Neuronal stem cell (in vitro differentiated cells): ENCODE data around the gene CYP4A22.

Experiments
- DNase-seq: peaks from one replicate; pipeline ENCODE4 v3.0.0-alpha.2; 2013; ENCODE audit warnings: low spot score
- H2AFZ ChIP-seq: one replicate; pipeline ENCODE4 v1.6.1; 2013; ENCODE audit warnings: mild to moderate bottlenecking, low read length, inconsistent platforms
- H2AK5ac ChIP-seq: 2 replicates; pipeline ENCODE4 v1.6.1; 2013; ENCODE audit warnings: low read depth, mild to moderate bottlenecking, inconsistent platforms, low read length, moderate library complexity, mixed read lengths
- H2BK120ac ChIP-seq: 2 replicates; pipeline ENCODE4 v1.6.1; 2013; ENCODE audit warnings: low read depth, mild to moderate bottlenecking, inconsistent platforms, low read length, moderate library complexity, mixed read lengths
- H2BK12ac ChIP-seq: one replicate; pipeline ENCODE4 v1.6.1; 2013; ENCODE audit warnings: low read length, inconsistent platforms
- H2BK15ac ChIP-seq: 2 replicates; pipeline ENCODE4 v1.6.1; 2013; ENCODE audit warnings: mild to moderate bottlenecking, low read length, inconsistent platforms, mixed read lengths
- H2BK5ac ChIP-seq: one replicate; pipeline ENCODE4 v1.6.1; 2013; ENCODE audit warnings: inconsistent platforms, mild to moderate bottlenecking, low read length, moderate library complexity
- H3K14ac ChIP-seq: one replicate; pipeline ENCODE4 v1.6.1; 2013; ENCODE audit warnings: low read length, inconsistent platforms
- H3K18ac ChIP-seq: 2 replicates; pipeline ENCODE4 v1.6.1; 2013; ENCODE audit warnings: low read length, inconsistent platforms
- H3K23ac ChIP-seq: 2 replicates; pipeline ENCODE4 v1.6.1; 2013; ENCODE audit warnings: low read depth, mild to moderate bottlenecking, mixed read lengths, low read length, inconsistent platforms; ENCODE audit not compliant: poor library complexity
- H3K27ac ChIP-seq: replicated peaks from 3 replicates; pipeline ENCODE4 v1.5.1; 2013; ENCODE audit warnings: low read length, inconsistent platforms
- H3K27me3 ChIP-seq, 3 experiments: 2 replicates each; pipeline ENCODE4 v1.6.1; 2013; ENCODE audit warnings: low read length in 3 of 3, mild to moderate bottlenecking in 2 of 3, inconsistent platforms in 1 of 3, low read depth in 1 of 3, mixed read lengths in 1 of 3, moderate library complexity in 1 of 3; ENCODE audit not compliant: control insufficient read depth in 3 of 3, insufficient read depth in 3 of 3
- H3K36me3 ChIP-seq, 2 donors: replicated peaks in 1 of 2; 2 replicates each; pipeline ENCODE4 v1.6.1; 2013; ENCODE audit warnings: low read length in 2 of 2; ENCODE audit not compliant: control insufficient read depth in 2 of 2, insufficient read depth in 2 of 2
- H3K4ac ChIP-seq: 2 replicates; pipeline ENCODE4 v1.6.1; 2013; ENCODE audit warnings: inconsistent platforms, mild to moderate bottlenecking, low read length, moderate library complexity
- H3K4me1 ChIP-seq, 2 donors: 1 replicate in 1 of 2; 2 replicates in 1 of 2; pipeline ENCODE4 v1.6.1; 2013; ENCODE audit warnings: low read length in 2 of 2, low read depth in 1 of 2; ENCODE audit not compliant: control insufficient read depth in 2 of 2, insufficient read depth in 1 of 2
- H3K4me2 ChIP-seq: one replicate; pipeline ENCODE4 v1.6.1; 2013; ENCODE audit warnings: mild to moderate bottlenecking, low read length, inconsistent platforms; ENCODE audit not compliant: insufficient read depth, poor library complexity, severe bottlenecking
- H3K4me3 ChIP-seq, 2 donors: 2 replicates each; pipeline ENCODE4 v1.5.1; 2013; ENCODE audit warnings: low read length in 2 of 2, mild to moderate bottlenecking in 2 of 2, inconsistent platforms in 1 of 2, moderate library complexity in 1 of 2
- H3K79me1 ChIP-seq: one replicate; pipeline ENCODE4 v1.6.1; 2013; ENCODE audit warnings: low read depth, mild to moderate bottlenecking, inconsistent platforms, low read length, moderate library complexity
- H3K9ac ChIP-seq: one replicate; pipeline ENCODE4 v1.6.1; 2013; ENCODE audit warnings: mild to moderate bottlenecking, low read depth, low read length, inconsistent platforms; ENCODE audit not compliant: poor library complexity
- H3K9me3 ChIP-seq, 2 donors: replicated peaks in 1 of 2; 2 replicates each; pipeline versions ENCODE3 to v1.6.1; 2013; ENCODE audit warnings: low read length in 2 of 2, mild to moderate bottlenecking in 2 of 2, inconsistent platforms in 1 of 2, low read depth in 1 of 2, mixed read lengths in 1 of 2, moderate library complexity in 1 of 2; ENCODE audit not compliant: control insufficient read depth in 2 of 2, insufficient read depth in 1 of 2
- H4K8ac ChIP-seq: one replicate; pipeline ENCODE4 v1.6.1; 2013; ENCODE audit warnings: low read depth, mild to moderate bottlenecking, inconsistent platforms, low read length, moderate library complexity
- H4K91ac ChIP-seq: one replicate; pipeline ENCODE4 v1.6.1; 2013; ENCODE audit warnings: low read length, low read depth, mild to moderate bottlenecking, inconsistent platforms; ENCODE audit not compliant: poor library complexity
- WGBS, 2 donors: extraction: QIAGEN DNeasy Blood & Tissue Kit; methylation state at CpG; one replicate each; pipeline ENCODE4 v1.1.7; 2013; ENCODE audit warnings: missing lambda C conversion rate in 2 of 2, mixed read lengths in 1 of 2; ENCODE audit not compliant: insufficient read length in 2 of 2, insufficient replicate concordance in 1 of 2; ENCODE audit errors: extremely low coverage in 2 of 2; 5-methylcytosine and 5-hydroxymethylcytosine counted together

CYP4A22 gene

DNA sequence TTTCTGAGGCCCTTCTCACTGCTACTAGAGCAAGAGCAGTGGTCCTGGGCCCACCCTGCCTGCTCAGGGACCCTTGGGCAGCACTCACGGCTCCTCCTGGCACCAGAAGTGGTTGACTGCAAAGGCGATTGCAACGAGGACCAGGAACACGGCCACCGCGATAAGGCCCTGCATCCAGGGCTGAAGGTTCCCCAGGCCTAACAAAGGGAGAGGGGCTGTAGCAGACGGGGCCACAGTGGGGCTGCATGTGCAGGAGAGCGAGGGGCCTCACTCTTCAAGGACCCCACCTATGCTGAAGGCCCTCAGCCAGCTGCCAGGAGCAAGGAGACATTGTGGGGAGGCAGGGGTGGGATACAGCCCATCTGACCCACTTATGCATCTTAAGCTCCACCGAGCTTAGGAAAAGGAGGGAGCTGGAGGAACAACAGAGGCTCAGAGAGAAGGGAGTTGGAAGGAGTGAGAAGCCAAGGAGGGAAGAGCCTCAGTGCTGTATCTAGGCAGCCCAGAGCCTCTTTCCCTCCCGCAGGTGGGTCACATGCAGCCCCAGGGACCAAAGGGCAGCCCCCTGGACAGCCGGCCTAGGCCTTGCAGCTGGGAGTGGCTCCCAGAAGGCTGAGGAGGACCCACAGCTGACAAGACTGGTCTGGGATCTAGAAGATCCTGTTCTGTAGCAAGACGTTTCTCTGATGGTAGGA is 50.1 kb downstream of the CYP4A22 start:
- no peak overlapping the region for H3K18ac ChIP-seq
- peaks cover 0 to 18% (median 0%) of the 10 kb centered on the region in 3 experiments for H3K27me3 ChIP-seq
- H2BK5ac ChIP-seq: no peak overlapping the region
- no CpG with 5 or more reads among the region's 12 CpGs for WGBS, 2 donors
- H2AFZ ChIP-seq: no peak overlapping the region
- no peak overlapping the region for H4K8ac ChIP-seq
- no peak overlapping the region for H3K4me3 ChIP-seq
- H3K36me3 ChIP-seq: no peaks in the 10 kb centered on the region
- no peak overlapping the region for H3K9ac ChIP-seq
- H4K91ac ChIP-seq: no peak overlapping the region
- no peak overlapping the region for H3K23ac ChIP-seq
- H3K4ac ChIP-seq: no peak overlapping the region
- H3K14ac ChIP-seq: no peak overlapping the region
- H2BK12ac ChIP-seq: no peak overlapping the region
- DNase-seq: no peak
- H3K27ac ChIP-seq: no peak overlapping the region
- no peak overlapping the region for H2AK5ac ChIP-seq
- H3K4me1 ChIP-seq: peaks cover 0 to 1% of the 10 kb centered on the region in 2 donors
- no peaks in the 10 kb centered on the region for H3K79me1 ChIP-seq
- H3K4me2 ChIP-seq: no peak overlapping the region
- no peak overlapping the region for H2BK120ac ChIP-seq
- no peak overlapping the region for H2BK15ac ChIP-seq
- no peaks in the 10 kb centered on the region for H3K9me3 ChIP-seq

DNA sequence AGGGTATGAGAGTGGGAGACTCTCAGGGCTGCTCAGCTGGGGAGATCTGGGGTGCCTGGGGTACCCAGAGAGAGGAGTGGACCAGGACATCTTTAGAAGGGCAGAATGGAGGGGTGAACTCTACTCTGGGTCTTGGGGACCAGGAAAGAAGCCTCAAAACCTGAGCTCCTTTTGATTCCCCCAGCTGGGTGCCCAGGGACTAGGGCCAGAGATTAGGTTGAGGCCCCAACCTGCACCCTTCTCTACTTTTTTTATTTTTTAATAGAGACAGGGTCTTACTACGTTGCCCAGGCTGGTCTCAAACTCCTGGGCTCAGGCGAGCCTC is 50.6 kb downstream of the CYP4A22 start:
- Histone ChIP-seq H2AFZ (no peak overlapping the region), H2AK5ac (no peak overlapping the region), H3K9me3 (no peaks in the 10 kb centered on the region), H3K4ac (no peak overlapping the region), H3K9ac (no peak overlapping the region), H3K18ac (no peak overlapping the region), H3K4me1 (peaks cover 3 to 4% of the 10 kb centered on the region in 2 donors), H4K8ac (no peak overlapping the region), H3K27me3 (peaks cover 0 to 18% (median 0%) of the 10 kb centered on the region in 3 experiments), H2BK15ac (no peak overlapping the region), H3K4me3 (no peak overlapping the region), H3K23ac (no peak overlapping the region), H2BK12ac (no peak overlapping the region), H3K14ac (no peak overlapping the region), H2BK120ac (no peak overlapping the region), H3K27ac (no peak overlapping the region), H3K4me2 (no peak overlapping the region), H3K36me3 (no peaks in the 10 kb centered on the region), H4K91ac (no peak overlapping the region), H2BK5ac (no peak overlapping the region), H3K79me1 (no peaks in the 10 kb centered on the region)
- no CpG with 5 or more reads among the region's 2 CpGs for WGBS, 2 donors
- DNase-seq: no peak

DNA sequence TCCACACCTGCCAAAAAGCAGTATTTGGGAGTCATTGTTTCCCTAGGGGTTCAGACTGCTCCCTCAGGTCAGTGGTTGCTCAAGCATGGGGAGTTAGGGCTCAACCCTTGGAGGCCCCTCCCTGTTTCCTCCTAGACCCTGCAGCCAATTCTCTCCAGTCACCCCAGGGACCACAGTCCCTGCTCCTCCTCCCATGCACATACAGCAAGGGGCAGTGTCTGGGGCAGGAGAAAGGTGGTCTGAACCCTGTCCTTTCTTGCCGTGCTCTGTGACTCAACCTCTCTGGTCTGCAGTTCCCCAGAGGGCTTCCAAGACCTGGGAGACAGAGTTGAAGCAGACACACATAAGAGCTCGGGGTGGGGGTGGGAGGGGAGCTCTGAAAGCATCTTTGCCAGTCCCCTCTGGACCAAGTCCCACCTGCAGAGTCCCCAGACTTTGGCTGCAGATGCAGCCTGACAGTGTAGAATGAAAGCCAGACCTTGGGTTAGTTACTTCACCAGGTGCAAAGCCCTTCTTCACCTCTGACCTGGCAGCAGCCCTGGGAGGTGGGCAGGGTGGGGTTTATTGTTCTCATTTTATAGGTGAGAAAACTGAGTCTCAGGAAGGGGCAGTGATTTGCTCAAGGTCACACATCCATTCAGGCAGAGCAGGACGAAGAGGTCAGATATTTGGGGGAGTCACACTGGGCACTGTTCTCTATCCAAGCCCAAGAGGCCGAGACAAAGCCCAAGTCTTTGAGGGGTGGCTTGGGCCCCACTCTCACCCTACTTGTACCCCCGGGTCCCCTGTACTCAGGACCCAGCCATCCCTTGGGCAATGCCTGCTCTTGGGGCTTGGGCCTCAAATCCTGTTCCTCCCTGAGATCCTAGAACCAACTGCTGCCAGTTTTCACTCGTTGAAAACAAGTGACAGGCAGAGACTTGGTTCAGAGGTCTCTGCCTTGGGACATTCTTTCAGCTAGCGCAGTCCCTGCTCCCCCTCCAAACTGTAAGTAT is 51.8 kb downstream of the CYP4A22 start:
- Histone ChIP-seq H2AK5ac (peak overlapping the region; percentile 5), H3K27ac (no peak overlapping the region), H3K27me3 (peaks cover 0 to 18% (median 0%) of the 10 kb centered on the region in 3 experiments), H3K18ac (no peak overlapping the region), H4K91ac (no peak overlapping the region), H2BK5ac (no peak overlapping the region), H2AFZ (no peak overlapping the region), H3K4me3 (no peak overlapping the region), H3K4ac (no peak overlapping the region), H2BK12ac (no peak overlapping the region), H3K9me3 (no peaks in the 10 kb centered on the region), H3K4me1 (peaks cover 6% of the 10 kb centered on the region in 2 donors), H4K8ac (no peak overlapping the region), H3K36me3 (no peaks in the 10 kb centered on the region), H3K23ac (peak overlapping the region; percentile 3), H3K9ac (no peak overlapping the region), H2BK15ac (no peak overlapping the region), H2BK120ac (no peak overlapping the region), H3K79me1 (no peaks in the 10 kb centered on the region), H3K4me2 (no peak overlapping the region), H3K14ac (no peak overlapping the region)
- WGBS, 2 donors: no CpG with 5 or more reads among the region's 7 CpGs
- DNase-seq: no peak
